GM12878 (cell line): ENCODE measurements around the gene MNT. TPM values are rescaled to one million over a fixed set of nuclear protein-coding genes. Genes with fewer than 3 reads are reported as not detected.

Experiments used
- BCL3 ChIP-seq: IDR thresholded peaks from 2 replicates; pipeline ENCODE4 v1.6.1; 2011; ENCODE audit warnings: borderline replicate concordance, low read depth, mild to moderate bottlenecking, moderate library complexity, low read length; ENCODE audit not compliant: insufficient read depth, poor library complexity, severe bottlenecking
- CREM ChIP-seq: IDR thresholded peaks from 2 replicates; pipeline ENCODE4 v1.6.1; 2014; ENCODE audit warnings: antibody characterized with exemption, low read depth
- CTCF ChIP-seq, 3 experiments: IDR thresholded peaks in 2 of 3; conservative IDR thresholded peaks in 1 of 3; 2 replicates each; pipeline ENCODE4 v1.5.1; 2011; ENCODE audit warnings: low read depth in 3 of 3, low read length in 3 of 3, mild to moderate bottlenecking in 3 of 3, control low read depth in 2 of 3, moderate library complexity in 2 of 3, inconsistent platforms in 1 of 3, mixed read lengths in 1 of 3; ENCODE audit not compliant: control insufficient read depth in 2 of 3, insufficient read depth in 1 of 3; ENCODE audit errors: extremely low read depth in 1 of 3
- E4F1 ChIP-seq: fragments of 450-650 bp; IDR thresholded peaks from 2 replicates; pipeline ENCODE4 v1.6.1; 2018; ENCODE audit warnings: borderline replicate concordance, mild to moderate bottlenecking; ENCODE audit not compliant: partially characterized antibody
- EGR1 ChIP-seq, 2 experiments: IDR thresholded peaks; 1 replicate in 1 of 2; 2 replicates in 1 of 2; pipeline ENCODE4 v1.6.1; 2011 to 2012; ENCODE audit warnings: low read depth in 2 of 2, low read length in 2 of 2, borderline replicate concordance in 1 of 2, mild to moderate bottlenecking in 1 of 2, moderate library complexity in 1 of 2
- ESRRA ChIP-seq: IDR thresholded peaks from 2 replicates; pipeline ENCODE4 v1.6.1; 2012; ENCODE audit warnings: mild to moderate bottlenecking, low read length, improper control_type of control experiment
- EZH2 ChIP-seq: IDR thresholded peaks from 2 replicates; pipeline ENCODE4 v1.6.1; 2012; ENCODE audit warnings: low read depth, mild to moderate bottlenecking, control low read depth, inconsistent platforms, low read length, borderline replicate concordance; ENCODE audit not compliant: control insufficient read depth
- HSF1 ChIP-seq: fragments of 150-350 bp; IDR thresholded peaks from 2 replicates; pipeline ENCODE4 v1.6.1; 2014; ENCODE audit warnings: mild to moderate bottlenecking, low read depth, low read length
- MYB ChIP-seq: fragments of 150-350 bp; IDR thresholded peaks from 2 replicates; pipeline ENCODE4 v1.6.1; 2014; ENCODE audit warnings: mild to moderate bottlenecking, low read depth, low read length, borderline replicate concordance
- NFXL1 ChIP-seq: fragments of 450-650 bp; IDR thresholded peaks from 2 replicates; pipeline ENCODE4 v1.6.1; 2017; ENCODE audit warnings: antibody characterized with exemption, mild to moderate bottlenecking, borderline replicate concordance
- NRF1 ChIP-seq: conservative IDR thresholded peaks from 2 replicates; pipeline ENCODE4 v1.6.1; 2011; ENCODE audit warnings: mild to moderate bottlenecking, low read depth, low read length, improper control_type of control experiment
- POU2F2 ChIP-seq: IDR thresholded peaks from 3 replicates; pipeline ENCODE4 v1.6.1; 2011; ENCODE audit warnings: low read depth, mild to moderate bottlenecking, low read length, borderline replicate concordance
- RB1 ChIP-seq: fragments of 450-650 bp; formaldehyde crosslinking; IDR thresholded peaks from 2 replicates; pipeline ENCODE4 v1.6.1; 2017; ENCODE audit warnings: mild to moderate bottlenecking, borderline replicate concordance
- REST ChIP-seq: IDR thresholded peaks from 2 replicates; pipeline ENCODE4 v1.6.1; 2012; ENCODE audit warnings: mild to moderate bottlenecking, low read depth, low read length
- SIN3A ChIP-seq: IDR thresholded peaks from 2 replicates; pipeline ENCODE4 v1.6.1; 2012; ENCODE audit warnings: low read depth, low read length, improper control_type of control experiment
- SRF ChIP-seq, 2 experiments: IDR thresholded peaks; 2 replicates each; pipeline ENCODE4 v1.6.1; 2011; ENCODE audit warnings: low read depth in 2 of 2, low read length in 2 of 2, mild to moderate bottlenecking in 1 of 2, moderate library complexity in 1 of 2
- STAT3 ChIP-seq: IDR thresholded peaks from 2 replicates; pipeline ENCODE4 v1.6.1; 2011; ENCODE audit warnings: low read depth, low read length, improper control_type of control experiment
- TCF3 ChIP-seq: IDR thresholded peaks from 2 replicates; pipeline ENCODE4 v1.6.1; 2012; ENCODE audit warnings: low read depth, mild to moderate bottlenecking, low read length, borderline replicate concordance; ENCODE audit not compliant: insufficient read depth
- polyA plus RNA-seq, 11 experiments: library from polyadenylated mRNA; depleted of rRNA in 4 of 11; unstranded in 6 of 11; stranded (reverse) in 5 of 11; fragments of >200 nt; fragmentation: Nextera tagmentation in 4 of 11; fragmentation: Illumina TruSeq in 1 of 11; extraction: Ambion mirVana in 4 of 11; extraction: Trizol in 1 of 11; gene quantifications; 1 replicate in 1 of 11; 2 replicates in 10 of 11; pipeline versions ENCODE4 v1.2.1 to v1.2.3, GENCODE V29; 2011 to 2016; ENCODE audit warnings: inconsistent platforms in 2 of 11, missing spikeins in 2 of 11, low read depth in 1 of 11
- total RNA-seq, 4 experiments: library from RNA; depleted of rRNA in 3 of 4; stranded (reverse); fragments of >200 nt in 3 of 4; fragmentation: Illumina TruSeq in 1 of 4; extraction: Trizol in 1 of 4; gene quantifications; 2 replicates each; pipeline versions ENCODE4 v1.2.1 to v1.2.3, GENCODE V29; 2013 to 2021

Gene MNT
- total and polyA plus RNA-seq, 10 of the 15 experiments (the other 5 are each of a cell fraction or from before 2014, with no cell fraction given), result 0.31 to 15.9 (median 3.8) TPM

GRCh38 chr17:2400877-2401425, at the start of gene MNT (continued):
- no peak for TF ChIP-seq CTCF (IDR thresholded peaks at IDR 0.05 in 2 of 3, conservative IDR thresholded peaks at IDR 0.05 in 1 of 3; ENCODE audit: control insufficient read depth in 2 of 3, extremely low read depth in 1 of 3, insufficient read depth in 1 of 3, low read depth in 3 of 3, low read length in 3 of 3)
- peak; percentile 53 for TF ChIP-seq E4F1
- TF ChIP-seq TCF3, result no peak
- no peak for TF ChIP-seq HSF1
- TF ChIP-seq NFXL1, result no peak
- TF ChIP-seq POU2F2, result no peak; the same call in 2 of the 3 replicates
- TF ChIP-seq STAT3, result peak; percentile 35; the same call in 1 of the 2 replicates
- TF ChIP-seq CREM, result peak; percentile 51; the same call in 1 of the 2 replicates
- peak; percentile 64 to 100 for TF ChIP-seq EGR1 (IDR thresholded peaks at IDR 0.05; ENCODE audit: borderline replicate concordance in 1 of 2, low read depth in 2 of 2, low read length in 2 of 2)
- no peak for TF ChIP-seq REST
- TF ChIP-seq EZH2, result no peak
- TF ChIP-seq MYB, result no peak
- no peak for TF ChIP-seq NRF1
- TF ChIP-seq RB1, result peak; percentile 43; the same call in 1 of the 2 replicates
- TF ChIP-seq ESRRA, result no peak
- TF ChIP-seq SIN3A, result peak; percentile 89
- peak; percentile 68 for TF ChIP-seq BCL3
- peak in 1 of 2 experiments; percentile 66; a peak in 2 of 4 replicates for TF ChIP-seq SRF (IDR thresholded peaks at IDR 0.05; ENCODE audit: low read depth in 2 of 2, low read length in 2 of 2)
